GM11168 (cell line): ENCODE data around the gene HINT3.

ENCODE experiments used
- in situ Hi-C: fragments of 300-500 bp; cut with MboI; formaldehyde crosslinking; loops from one replicate; pipeline ENCODE4 v1.12.0; 2022; ENCODE audit warnings: low sequenced_read_pairs; ENCODE audit not compliant: unreplicated experiment

HINT3 gene

DNA sequence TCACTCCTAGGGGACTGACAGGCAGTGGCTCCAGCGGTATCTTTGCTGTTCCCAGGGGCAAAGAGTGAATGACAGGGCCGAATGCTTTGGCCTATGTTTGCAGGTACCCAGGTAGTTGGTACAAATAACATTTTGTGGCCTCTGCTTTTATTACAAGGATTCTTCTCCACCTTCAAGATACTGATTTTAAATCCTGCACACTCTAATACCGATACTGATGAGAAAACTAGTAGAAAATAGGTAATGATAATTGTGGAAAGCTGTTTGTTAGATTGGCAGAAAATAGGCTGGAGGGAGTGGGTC, 772 bp downstream of the HINT3 start:
- in situ Hi-C loops: loop anchor here (25.0 kb wide), 1 partner anchor 645 kb away; the partner anchor contains the start of gene HDDC2

DNA sequence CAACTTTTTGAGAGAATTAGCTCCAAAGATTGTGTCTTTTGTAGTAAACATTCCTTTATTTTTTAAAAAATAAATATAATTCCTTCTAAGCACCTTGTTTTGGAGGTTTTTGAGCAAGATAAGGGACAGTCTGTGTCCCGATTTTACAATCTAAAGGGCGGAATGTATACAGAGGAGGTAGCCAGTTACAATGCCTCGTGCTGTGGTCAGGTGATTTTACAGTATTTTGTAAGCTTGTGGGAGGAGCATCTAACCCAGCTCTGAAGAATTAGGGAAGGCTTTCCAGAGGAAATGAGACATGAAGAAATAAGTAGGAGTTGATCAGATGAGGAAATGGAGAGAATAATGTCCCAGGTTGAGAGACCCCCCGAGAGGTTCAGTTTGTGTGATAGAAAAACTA, 1.3 kb downstream of the HINT3 start:
- in situ Hi-C loops: loop anchor here (25.0 kb wide), 1 partner anchor 646 kb away; the partner anchor contains the start of gene HDDC2

DNA sequence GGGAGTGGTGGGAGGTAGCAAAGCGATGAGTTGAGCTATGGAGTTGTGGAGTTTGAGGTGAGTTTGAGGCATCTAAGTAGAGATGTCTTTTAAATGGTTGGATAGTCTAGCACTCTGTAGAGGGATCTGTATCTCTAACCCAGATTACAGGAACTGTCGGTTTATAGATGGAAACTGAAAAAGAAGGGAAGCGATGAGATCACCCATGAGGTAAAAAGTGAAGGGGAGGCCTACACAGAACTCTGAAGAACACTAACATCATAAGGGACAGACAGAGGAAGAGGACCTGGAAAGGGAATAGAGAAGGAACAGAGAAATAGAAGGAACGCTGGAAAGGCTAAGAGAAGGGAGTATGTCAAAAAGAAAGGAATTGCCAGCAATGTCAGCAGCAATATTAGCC, 2.5 kb downstream of the HINT3 start:
- in situ Hi-C loops: loop anchor here (25.0 kb wide), 1 partner anchor 647 kb away; the partner anchor contains the start of gene HDDC2

DNA sequence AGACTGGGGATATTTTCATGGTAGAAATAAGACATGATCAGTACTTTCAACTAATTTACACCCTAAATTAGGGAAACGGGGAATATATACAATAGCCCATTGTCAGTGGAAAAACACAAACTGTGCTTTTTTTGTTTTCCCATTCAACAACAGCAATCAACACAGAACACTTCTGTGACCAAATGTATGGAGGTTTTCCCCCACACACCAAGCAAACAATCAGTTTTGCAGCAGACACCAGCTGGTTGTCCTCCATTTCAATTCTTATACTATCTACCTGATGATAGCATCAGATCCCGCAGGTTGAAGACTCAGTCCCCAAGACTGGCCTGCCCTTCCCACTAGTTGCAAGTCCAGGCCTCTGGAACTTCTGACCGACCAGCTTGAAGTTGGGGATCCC, 4.5 kb downstream of the HINT3 start:
- in situ Hi-C loops: loop anchor here (5.0 to 25.0 kb wide), 2 partner anchors 174 to 649 kb away; partner anchors contain the start of gene HDDC2

DNA sequence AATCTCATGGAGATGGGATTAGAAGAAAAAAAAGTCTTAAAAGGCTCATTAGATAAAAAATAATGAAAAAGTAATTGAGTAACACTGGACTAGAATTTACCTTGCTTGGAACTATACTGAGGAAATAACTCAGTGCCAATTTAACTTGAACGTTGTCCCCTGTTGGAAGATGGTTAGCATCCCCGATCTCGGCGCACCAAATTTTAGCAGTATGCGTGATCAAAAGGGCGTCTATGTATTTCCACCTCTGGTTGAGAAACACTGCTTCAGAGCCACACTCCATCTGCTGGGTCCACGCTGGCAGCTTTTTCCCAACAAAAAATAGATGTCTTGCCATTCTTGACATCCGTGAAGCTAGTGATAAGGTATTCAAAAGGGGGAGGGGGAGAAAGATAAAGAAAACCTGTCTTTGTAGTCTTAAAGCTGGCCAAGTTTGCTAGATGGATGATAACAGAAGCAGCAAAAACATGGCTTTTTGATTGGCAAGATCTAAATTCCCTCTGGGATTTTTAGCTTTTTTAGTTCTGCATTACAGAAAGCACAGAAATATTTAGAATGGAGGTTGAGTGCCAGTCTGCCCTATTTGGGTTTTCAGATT, 6.4 kb downstream of the HINT3 start:
- in situ Hi-C loops: loop anchor here (5.0 to 25.0 kb wide), 2 partner anchors 176 to 651 kb away; partner anchors contain the start of gene HDDC2

DNA sequence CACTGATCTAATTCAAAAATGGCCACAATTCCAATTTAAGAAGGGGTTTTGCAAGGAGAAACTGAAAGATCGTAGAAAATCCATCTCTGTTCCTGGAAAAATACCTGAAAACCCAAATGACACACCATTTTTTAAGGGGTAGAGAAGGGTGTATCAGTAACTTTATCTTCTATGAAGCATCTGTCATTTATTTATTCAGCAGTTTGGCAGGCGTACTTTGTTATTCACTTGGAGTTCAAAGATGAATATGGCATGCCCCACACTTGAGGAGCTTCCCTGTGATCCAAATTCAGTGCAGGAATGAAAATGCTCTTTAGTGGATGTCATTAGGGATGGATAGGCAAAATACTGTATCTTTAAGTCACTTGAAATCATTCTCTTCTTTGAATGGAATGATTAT, 7.2 kb downstream of the HINT3 start:
- in situ Hi-C loops: loop anchor here (5.0 to 25.0 kb wide), 2 partner anchors 177 to 652 kb away; partner anchors contain the start of gene HDDC2

DNA sequence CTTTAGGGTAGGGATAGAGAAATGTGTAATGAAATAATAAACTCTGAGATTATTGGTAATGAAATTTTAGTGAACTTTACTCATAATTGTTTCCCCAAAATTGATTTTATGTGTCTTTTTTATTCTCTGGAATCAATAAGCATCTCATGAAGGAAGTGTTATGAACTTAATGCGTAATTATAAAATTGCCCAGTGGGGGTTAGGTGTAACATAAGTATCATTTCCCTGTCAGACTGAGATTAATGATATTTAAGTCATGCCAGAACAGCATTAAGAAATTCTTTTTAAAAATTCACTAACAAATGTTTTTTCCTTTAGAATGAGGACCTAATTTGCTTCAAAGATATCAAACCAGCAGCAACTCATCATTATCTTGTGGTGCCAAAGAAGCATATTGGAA, 10.0 kb downstream of the HINT3 start:
- in situ Hi-C loops: loop anchor here (25.0 kb wide), 1 partner anchor 654 kb away; the partner anchor contains the start of gene HDDC2

DNA sequence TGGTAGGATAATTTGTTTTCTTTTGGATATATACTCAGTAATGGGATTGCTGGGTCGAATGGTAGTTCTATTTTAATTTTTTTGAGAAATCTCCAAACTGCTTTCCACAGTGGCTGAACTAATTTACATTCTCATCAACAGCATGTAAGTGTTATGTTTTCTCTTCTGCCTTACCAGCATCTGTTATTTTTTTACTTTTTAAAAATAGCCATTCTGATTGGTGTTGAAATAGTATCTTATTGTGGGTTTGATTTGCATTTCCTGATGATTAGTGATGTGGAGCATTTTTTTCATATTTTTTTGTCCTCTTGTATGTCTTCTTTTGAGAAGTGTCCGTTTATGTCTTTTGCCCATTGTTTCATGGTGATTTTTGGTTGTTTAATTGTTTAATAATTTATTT, 11.9 kb downstream of the HINT3 start:
- in situ Hi-C loops: loop anchor here (25.0 kb wide), 1 partner anchor 656 kb away; the partner anchor contains the start of gene HDDC2

DNA sequence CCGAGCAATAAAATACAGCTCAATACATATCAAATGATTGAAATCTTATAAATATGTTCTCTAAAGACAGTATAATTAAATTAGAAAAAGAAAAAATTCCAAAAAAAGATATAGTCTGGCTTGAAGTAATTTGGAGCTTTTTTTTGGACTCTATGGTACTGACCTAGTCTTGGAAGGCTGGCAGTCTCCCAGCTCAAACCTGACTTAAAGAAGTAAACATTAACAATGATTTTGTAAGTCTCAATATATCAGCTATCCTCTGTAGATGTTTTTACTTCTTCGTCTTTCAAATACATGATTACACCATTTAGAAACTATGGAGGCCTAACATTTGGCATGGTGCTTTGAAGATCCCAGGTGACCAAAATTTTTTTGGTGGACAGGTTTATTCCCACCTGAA, 14.2 kb downstream of the HINT3 start:
- in situ Hi-C loops: loop anchor here (5.0 to 25.0 kb wide), 2 partner anchors 63 to 658 kb away; partner anchors contain the start of gene HDDC2

DNA sequence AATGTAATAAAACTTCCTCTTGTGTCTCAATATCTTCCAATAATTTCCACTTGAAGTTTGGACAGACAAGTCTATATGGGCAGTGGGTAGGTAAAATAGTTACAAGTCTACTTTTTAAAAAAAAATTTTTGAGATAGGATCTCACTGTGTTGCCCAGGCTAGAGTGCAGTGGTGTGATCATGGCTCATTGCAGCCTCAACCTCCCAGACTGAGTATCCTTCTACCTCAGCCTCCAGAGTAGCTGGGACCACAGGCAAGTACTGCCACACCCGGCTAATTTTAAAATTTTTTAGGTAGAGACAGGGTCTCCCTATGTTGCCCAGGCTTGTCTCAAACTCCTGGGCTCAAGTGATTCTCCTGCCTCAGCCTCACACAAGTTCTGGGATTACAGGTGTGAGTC, 15.9 kb downstream of the HINT3 start:
- in situ Hi-C loops: loop anchor here (5.0 to 25.0 kb wide), 2 partner anchors 65 to 660 kb away; partner anchors contain the start of gene HDDC2

DNA sequence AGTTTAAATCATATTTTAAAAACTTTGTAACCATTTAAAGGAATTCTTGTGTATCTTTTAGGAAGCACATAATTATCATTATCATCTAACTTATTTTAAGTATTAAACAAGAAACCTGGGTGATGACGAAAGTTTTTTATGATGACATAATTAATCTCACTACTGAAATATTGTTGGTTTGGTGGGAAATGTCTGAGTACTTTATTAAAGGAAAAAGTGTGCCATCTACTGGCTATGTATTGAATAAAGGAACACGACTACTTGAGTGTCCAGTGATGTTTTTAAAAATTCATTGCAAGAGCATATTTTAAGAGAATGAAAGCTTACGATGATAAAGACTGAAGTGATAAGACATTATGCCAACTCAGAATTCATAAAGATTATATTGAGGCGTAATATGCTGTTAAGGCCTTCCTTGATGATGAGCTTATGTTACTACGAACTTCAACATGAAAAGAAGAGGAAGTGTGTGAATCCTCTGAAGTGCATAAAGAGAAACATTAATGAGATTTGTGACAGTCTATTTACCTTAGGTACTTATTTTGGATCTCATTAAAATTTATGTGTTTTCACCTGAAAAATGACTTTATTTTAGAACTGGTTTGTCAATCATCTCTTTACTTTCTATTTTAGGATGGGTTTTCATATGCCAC, 17.8 kb downstream of the HINT3 start:
- in situ Hi-C loops: loop anchor here (5.0 to 25.0 kb wide), 2 partner anchors 67 to 662 kb away; partner anchors contain the start of gene HDDC2

DNA sequence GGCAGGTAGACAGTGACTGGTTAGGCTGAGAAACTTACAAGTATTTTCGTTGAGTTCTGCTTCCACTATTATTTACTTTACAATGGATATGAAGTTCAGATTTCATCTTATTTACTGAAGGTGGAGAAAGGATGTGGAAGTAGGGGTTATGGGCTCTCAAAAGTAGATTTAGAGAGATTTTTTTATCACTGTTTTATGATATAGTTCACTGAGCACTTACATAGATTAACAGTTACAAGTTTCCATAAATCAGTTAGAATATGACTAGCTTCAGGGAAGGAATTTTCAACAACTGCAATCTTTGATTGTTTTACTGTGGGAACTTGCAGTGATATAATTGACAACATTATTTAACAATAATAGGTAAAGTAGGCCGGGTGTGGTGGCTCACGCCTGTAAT, 22.5 kb downstream of the HINT3 start:
- in situ Hi-C loops: no loop called here

DNA sequence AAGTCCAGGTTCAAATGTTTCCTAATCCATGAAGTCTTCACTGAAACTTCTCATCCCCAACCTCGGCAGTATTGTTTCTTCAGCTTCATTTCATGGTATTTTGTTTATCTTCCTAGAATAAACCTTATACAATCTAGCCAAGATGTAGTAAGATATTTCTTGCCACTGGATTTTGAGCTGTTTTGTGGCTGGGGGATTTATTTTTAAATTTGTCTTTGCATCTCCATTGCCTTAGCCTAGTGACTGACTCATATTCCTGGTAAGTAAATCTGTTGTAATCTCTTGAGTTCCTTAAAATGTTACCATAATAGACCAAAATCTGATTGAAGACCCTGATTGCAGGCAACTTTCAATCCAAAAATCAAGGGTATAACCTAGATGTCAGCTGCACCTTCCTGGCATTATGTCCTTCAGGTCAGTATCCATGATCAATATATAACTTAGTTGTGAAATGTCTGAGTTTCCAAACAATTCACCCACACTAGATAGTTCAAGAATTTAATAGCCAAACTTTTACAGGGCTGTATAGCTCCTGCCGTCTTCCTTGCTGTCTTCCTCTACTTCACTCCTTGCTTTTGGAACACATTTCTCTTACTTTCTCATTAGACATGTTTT, 25.1 kb downstream of the HINT3 start:
- in situ Hi-C loops: no loop called here

DNA sequence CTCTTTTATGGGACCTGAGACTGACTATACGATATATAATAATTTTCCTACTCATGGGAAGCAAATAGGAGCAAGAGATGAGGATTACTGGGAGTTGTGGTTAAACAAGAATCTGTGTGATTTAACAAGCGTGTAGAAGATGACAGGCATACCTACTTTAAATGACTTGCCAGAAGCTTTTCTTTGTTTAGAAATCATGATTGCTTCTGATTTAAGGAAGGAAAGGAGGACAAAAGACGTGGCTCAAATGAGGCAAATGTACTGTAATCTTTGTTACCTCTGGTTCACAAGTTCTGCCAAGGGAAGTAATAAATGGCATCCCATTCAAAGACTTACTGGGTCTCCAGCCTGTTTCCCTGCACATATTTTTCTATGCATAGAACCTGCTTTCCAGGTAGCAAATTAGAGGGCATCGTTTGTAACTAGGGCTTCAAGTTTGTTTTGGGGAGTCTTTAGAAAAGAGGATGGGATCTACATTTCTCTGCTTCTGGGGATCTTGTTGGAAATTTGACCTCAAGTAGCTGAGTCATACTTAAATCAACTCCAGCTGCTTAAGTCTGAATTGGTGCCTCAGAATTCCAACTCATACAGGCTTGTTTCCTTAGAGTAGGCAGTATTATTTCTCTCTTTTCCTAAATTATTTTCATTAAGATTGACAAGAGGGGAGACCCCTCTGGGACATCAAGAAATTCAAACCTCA, 26.8 kb downstream of the HINT3 start:
- in situ Hi-C loops: no loop called here

DNA sequence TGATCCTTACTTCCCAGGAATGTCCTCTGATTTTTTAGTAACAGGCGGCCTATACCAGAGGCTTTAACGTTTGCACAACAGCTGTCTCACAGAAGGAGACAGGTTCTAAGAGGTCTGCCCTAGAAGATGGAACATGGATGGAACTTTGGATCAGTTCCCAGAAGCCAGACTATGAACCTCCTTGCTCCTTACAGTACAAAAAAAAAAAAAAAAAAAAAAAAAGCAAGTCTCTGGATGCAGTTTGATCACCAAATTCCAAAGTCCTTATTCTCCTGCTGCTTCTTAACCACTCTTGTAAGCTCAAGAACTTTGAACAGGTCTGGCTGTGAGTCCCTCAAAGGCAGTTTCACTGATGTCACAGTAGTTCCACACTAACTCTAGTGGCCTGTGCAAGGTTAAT, 27.7 kb downstream of the HINT3 start:
- in situ Hi-C loops: no loop called here

DNA sequence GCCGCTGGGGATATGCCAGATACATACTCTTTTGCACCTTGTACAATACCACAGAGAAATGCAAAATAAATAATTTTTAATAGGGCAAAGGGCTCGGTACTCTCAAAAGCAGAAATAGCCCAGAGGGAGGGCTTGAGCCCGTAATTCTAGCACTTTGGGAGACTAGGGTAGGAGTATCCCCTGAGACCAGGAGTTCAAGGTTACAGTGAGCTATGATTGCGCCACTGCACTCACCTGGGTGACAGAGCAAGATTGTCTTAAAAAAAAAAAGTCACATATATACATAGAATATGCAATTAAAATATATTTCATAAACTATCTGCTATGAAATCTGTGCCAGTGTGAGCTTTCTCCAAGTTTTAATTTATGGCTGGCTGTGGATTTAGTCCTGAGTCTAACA, 29.0 kb downstream of the HINT3 start:
- in situ Hi-C loops: no loop called here

DNA sequence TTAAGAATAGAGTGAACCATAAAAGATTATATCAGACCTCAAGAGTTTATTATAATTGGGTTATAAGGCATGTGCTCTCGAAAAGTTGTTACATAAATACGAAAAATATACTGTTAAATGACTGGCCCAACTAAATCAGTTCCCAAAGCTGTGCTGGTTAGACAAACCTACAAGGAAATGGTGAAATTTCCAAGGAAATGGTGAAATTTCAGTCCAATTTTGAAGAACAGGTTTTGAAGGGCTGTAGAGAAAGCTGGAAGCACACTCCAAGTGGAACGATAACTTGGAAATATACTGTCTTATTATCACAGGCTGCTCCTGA, 29.4 kb downstream of the HINT3 start:
- in situ Hi-C loops: no loop called here

DNA sequence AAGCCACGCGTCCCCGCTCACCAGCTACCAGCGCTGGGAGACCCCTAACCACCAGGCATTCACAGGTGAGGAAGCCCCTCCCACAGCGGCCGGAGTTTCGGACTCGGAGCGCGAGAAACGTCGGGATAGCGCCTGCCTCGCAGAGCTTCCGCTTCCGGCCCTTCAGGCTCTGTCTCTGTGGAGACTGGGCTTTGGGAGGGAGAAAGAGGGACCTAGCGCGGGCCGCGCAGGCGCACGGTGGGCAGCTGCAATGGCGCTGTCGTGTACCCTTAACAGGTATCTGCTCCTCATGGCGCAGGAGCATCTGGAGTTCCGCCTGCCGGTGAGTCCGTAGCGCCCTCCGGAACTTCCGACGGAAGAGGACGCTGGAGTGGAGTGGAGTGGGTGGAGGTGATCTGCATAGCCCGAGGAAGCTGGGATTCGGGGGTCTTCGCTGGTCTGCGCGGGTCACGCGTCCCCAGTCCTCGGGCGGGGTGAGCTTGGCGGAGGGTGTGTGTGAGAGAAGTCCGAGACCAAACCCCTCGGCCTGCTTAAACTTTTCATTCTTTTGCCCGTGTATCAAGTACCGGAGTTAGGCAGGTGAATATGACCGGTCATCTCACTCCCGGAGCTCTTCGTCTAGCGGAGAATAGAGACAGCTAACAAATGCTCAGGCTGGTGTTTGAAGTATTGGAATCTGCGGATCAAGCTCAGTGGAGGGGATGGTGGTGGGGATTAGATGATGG, 29.9 kb downstream of the HINT3 start, which contains the start of gene TRMT11:
Gene TRMT11 (plus strand): TSS at position 240 of the 725 bp plus-strand sequence. CDS start 11 bp downstream, at position 251.
- in situ Hi-C loops: no loop called here

DNA sequence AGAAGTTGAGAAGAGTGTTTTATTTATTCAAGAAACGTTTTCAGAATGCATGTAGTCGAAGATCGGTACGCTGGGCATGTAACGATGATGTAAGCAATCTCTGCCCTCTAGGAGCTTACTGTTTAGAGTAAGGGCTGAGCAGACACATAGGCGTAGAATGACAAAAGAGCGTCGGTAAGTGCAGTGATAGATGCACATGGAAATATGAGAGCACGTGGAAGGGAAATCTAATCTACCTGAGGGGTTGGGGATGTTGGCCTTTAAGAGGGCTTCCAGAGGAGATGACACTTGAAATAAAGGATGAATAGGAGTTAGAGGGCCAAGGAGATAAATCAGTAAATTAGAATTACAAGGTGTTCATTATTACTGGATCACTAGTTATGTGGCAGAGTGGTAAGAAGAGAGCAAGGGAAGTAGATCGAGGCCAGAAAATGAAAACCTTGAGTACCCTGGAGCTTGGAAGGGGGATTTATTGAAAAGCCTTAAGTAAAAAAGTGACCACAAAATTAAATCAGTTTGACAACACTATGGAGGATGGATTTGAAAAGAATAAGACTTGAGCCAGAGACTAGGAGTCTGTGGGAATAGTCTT, 30.6 kb downstream of the HINT3 start:
- in situ Hi-C loops: no loop called here

DNA sequence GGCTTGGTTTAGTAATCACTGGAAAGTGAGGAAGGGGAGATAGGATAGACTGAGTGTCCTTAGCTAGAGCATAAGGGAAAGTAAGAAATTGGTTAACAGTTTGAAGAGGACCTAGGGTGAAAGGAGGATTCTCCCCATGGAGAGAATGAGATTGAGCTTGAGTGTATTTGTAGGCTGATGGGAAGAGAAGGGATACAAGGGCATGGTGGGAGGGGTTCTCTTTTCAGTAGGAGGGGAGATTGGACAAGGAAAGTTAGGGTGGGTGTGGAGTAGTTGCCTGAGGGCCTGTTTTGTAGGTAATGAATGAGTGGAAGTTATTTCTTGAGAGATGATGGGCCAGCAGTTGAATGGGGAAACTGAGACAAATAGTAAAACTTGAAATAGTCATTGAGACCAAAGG, 31.7 kb downstream of the HINT3 start:
- in situ Hi-C loops: no loop called here
